Calu3 (cell line): ENCODE data around the gene TMPRSS2. TPM values are rescaled to one million over a fixed set of nuclear protein-coding genes. Genes with fewer than 3 reads are reported as not detected.
"Not testable (repeated sequence)": the region's sequence is repeated elsewhere in the genome, so short reads cannot be mapped to it uniquely, and the experiment has no call there.

ENCODE experiments used
- BruUV-seq: library from RNA; stranded (reverse); fragments of 400-500 nt; replicated peaks from 2 replicates; lab custom pipeline; 2021; lab: Mats Ljungman, UMichigan
- CTCF ChIA-PET: fragments of 300-600 bp; sonication (Branson Sonifier 250); formaldehyde crosslinking; loops from one replicate; lab custom pipeline; 2022; ENCODE audit warnings: antibody characterized with exemption; lab: Charles Lee
- DNase-seq: peaks from one replicate; pipeline ENCODE4 v3.0.0; 2022
- H3K27ac Mint-ChIP-seq: one replicate; pipeline ENCODE4 v1.8.0; 2022; ENCODE audit warnings: mixed read lengths; ENCODE audit not compliant: unreplicated experiment
- H3K27me3 Mint-ChIP-seq: one replicate; pipeline ENCODE4 v1.8.0; 2022; ENCODE audit warnings: mixed read lengths; ENCODE audit not compliant: unreplicated experiment
- H3K36me3 Mint-ChIP-seq: one replicate; pipeline ENCODE4 v1.8.0; 2022; ENCODE audit warnings: mild to moderate bottlenecking, moderate library complexity, mixed read lengths; ENCODE audit not compliant: insufficient read depth, unreplicated experiment
- H3K4me1 Mint-ChIP-seq: one replicate; pipeline ENCODE4 v1.8.0; 2022; ENCODE audit warnings: mild to moderate bottlenecking, low read depth, mixed read lengths; ENCODE audit not compliant: unreplicated experiment
- H3K4me3 Mint-ChIP-seq: one replicate; pipeline ENCODE4 v1.8.0; 2022; ENCODE audit warnings: mild to moderate bottlenecking, low read depth, moderate library complexity, mixed read lengths; ENCODE audit not compliant: unreplicated experiment
- H3K9me3 Mint-ChIP-seq: one replicate; pipeline ENCODE4 v1.8.0; 2022; ENCODE audit warnings: low read depth, mixed read lengths; ENCODE audit not compliant: unreplicated experiment
- intact Hi-C: fragments of 100-400 bp; cut with micrococcal nuclease; formaldehyde crosslinking; loops from one replicate; pipeline ENCODE4 v1.10.0; 2022; ENCODE audit not compliant: unreplicated experiment
- total RNA-seq: library from RNA; stranded (reverse); gene quantifications from 2 replicates; pipeline ENCODE4 v1.2.3, GENCODE V29; 2022
- TF ChIP-seq, protein P1 (sequence below): fragments of 200-600 bp; IDR thresholded peaks from one replicate; pipeline ENCODE4 v1.8.0; 2022; ENCODE audit warnings: antibody characterized with exemption; ENCODE audit not compliant: unreplicated experiment

Gene TMPRSS2
- total RNA-seq, 1 experiment from 2014 or later: 13.1 TPM

- Mint-ChIP-seq H3K4me1 (no peaks in the 10 kb centered on the region), H3K4me3 (peak overlapping the region; percentile 96), H3K27ac (no peak overlapping the region), H3K9me3 (no peaks in the 10 kb centered on the region), H3K27me3 (no peaks in the 10 kb centered on the region), H3K36me3 (peaks cover 10% of the 10 kb centered on the region)
- DNase-seq: no peak
- CTCF ChIA-PET: no interaction called here
- no TSS peak for BruUV-seq
- intact Hi-C loops: no loop called here
- TF ChIP-seq, protein P1, sequence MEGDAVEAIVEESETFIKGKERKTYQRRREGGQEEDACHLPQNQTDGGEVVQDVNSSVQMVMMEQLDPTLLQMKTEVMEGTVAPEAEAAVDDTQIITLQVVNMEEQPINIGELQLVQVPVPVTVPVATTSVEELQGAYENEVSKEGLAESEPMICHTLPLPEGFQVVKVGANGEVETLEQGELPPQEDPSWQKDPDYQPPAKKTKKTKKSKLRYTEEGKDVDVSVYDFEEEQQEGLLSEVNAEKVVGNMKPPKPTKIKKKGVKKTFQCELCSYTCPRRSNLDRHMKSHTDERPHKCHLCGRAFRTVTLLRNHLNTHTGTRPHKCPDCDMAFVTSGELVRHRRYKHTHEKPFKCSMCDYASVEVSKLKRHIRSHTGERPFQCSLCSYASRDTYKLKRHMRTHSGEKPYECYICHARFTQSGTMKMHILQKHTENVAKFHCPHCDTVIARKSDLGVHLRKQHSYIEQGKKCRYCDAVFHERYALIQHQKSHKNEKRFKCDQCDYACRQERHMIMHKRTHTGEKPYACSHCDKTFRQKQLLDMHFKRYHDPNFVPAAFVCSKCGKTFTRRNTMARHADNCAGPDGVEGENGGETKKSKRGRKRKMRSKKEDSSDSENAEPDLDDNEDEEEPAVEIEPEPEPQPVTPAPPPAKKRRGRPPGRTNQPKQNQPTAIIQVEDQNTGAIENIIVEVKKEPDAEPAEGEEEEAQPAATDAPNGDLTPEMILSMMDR: no peak
Observed at GRCh38 chr21:41426676-41427404, 81.1 kb downstream of the TMPRSS2 start.

DNA sequence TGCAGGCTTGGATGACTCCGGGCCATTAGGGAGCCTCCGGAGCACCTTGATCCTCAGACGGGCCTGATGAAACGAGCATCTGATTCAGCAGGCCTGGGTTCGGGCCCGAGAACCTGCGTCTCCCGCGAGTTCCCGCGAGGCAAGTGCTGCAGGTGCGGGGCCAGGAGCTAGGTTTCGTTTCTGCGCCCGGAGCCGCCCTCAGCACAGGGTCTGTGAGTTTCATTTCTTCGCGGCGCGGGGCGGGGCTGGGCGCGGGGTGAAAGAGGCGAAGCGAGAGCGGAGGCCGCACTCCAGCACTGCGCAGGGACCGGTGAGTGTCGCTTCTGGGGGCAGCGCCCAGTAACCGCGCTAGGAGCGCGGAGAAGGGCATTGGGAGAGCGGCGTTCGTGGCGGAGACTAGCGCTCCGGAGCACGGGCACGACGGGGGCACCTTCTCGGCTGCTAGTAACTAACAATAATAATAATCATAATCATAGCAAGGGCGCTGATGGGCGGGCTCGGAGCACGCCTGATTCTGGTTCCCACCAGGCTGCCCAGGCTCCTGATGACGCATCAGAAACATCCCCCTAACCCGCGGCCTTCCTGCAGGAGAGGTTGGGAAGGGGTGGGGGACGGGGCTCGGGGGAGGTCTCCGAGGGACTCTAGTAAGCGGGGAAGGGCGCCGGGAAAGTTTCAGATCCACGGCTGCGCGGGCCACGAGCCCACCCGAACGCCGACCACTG is 81.8 kb downstream of the TMPRSS2 start, which contains the start of gene MX1:
Gene MX1 (plus strand): TSS at position 286 of the 722 bp plus-strand sequence. CDS start 5,832 bp downstream, outside the sequence.
- intact Hi-C loops: no loop called here
- Mint-ChIP-seq H3K36me3 (peaks cover 10% of the 10 kb centered on the region), H3K4me1 (peaks cover 6% of the 10 kb centered on the region), H3K27me3 (no peaks in the 10 kb centered on the region), H3K9me3 (no peaks in the 10 kb centered on the region), H3K27ac (peak within 1 kb of the TSS; percentile 56), H3K4me3 (peak within 1 kb of the TSS; percentile 96)
- no TSS peak for BruUV-seq
- DNase-seq: peak; percentile 81
- TF ChIP-seq, protein P1: no peak
- CTCF ChIA-PET: interaction anchor here (1.0 kb wide), 1 partner anchor 143 kb away, joined by 6 read pairs; no protein-coding TSS in a partner anchor

DNA sequence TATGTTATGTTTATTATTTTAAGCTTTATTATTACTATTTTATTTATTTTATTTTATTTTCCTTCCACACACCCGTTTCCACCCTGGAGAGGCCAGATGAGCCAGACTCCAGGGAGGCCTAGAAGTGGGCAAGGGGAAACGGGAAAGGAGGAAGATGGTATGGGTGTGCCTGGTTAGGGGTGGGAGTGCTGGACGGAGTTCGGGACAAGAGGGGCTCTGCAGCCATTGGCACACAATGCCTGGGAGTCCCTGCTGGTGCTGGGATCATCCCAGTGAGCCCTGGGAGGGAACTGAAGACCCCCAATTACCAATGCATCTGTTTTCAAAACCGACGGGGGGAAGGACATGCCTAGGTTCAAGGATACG is 82.4 kb downstream of the TMPRSS2 start:
- DNase-seq: no peak
- Mint-ChIP-seq H3K27me3 (no peaks in the 10 kb centered on the region), H3K27ac (peak overlapping the region; percentile 56), H3K4me1 (peaks cover 11% of the 10 kb centered on the region), H3K4me3 (peak overlapping the region; percentile 96), H3K36me3 (peaks cover 13% of the 10 kb centered on the region), H3K9me3 (no peaks in the 10 kb centered on the region)
- intact Hi-C loops: no loop called here
- TSS peak; percentile 95 for BruUV-seq
- TF ChIP-seq, protein P1: no peak
- CTCF ChIA-PET: interaction anchor here (1.0 kb wide), 1 partner anchor 142 kb away, joined by 6 read pairs; no protein-coding TSS in a partner anchor

DNA sequence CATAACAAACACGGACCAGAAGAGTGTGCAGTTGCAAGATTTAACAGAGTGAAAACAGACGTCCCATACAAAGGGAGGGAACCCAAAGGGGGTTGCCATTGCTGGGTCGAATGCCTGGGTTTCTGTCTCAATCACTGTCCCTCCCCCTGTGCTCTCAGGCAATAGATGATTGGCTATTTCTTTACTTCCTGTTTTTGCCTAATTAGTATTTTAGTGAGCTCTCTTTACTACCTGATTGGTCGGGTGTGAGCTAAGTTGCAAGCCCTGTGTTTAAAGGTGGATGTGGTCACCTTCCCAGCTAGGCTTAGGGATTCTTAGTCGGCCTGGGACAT is 84.7 kb downstream of the TMPRSS2 start:
- CTCF ChIA-PET, H3K4me3 Mint-ChIP-seq, intact Hi-C loops: not testable (repeated sequence)

More for the DNA sequence above, 84.7 kb downstream of the TMPRSS2 start:
- not testable (repeated sequence) for BruUV-seq, H3K27ac Mint-ChIP-seq, DNase-seq, H3K27me3 Mint-ChIP-seq, H3K9me3 Mint-ChIP-seq
- H3K36me3 Mint-ChIP-seq: peaks cover 20% of the 10 kb centered on the region
- H3K4me1 Mint-ChIP-seq: peaks cover 14% of the 10 kb centered on the region
